DOHH2 (cell line): ENCODE data around the gene PCDH18.

ENCODE experiments used
- H3F3A ChIP-seq: fragments of 200-600 bp; sonication (generic), shearing (Covaris generic); 2 replicates; pipeline ENCODE4 v1.6.0; 2016; ENCODE audit warnings: antibody characterized with exemption, mild to moderate bottlenecking; ENCODE audit not compliant: control insufficient read depth, insufficient read depth
- H3K27ac ChIP-seq: fragments of 200-600 bp; sonication (generic); 2 replicates; pipeline ENCODE4 v1.5.1; 2014; ENCODE audit warnings: low read depth, mild to moderate bottlenecking, low read length, moderate library complexity
- H3K27me3 ChIP-seq: fragments of 200-600 bp; sonication (generic); 2 replicates; pipeline ENCODE4 v1.6.1; 2014; ENCODE audit warnings: mild to moderate bottlenecking, low read length, mixed read lengths; ENCODE audit not compliant: control insufficient read depth
- H3K36me3 ChIP-seq: fragments of 200-600 bp; sonication (generic); 2 replicates; pipeline ENCODE4 v1.6.1; 2014; ENCODE audit warnings: mild to moderate bottlenecking, low read length, moderate library complexity, mixed read lengths; ENCODE audit not compliant: control insufficient read depth
- H3K4me1 ChIP-seq: fragments of 200-600 bp; sonication (generic); 2 replicates; pipeline ENCODE4 v1.6.1; 2014; ENCODE audit warnings: mild to moderate bottlenecking, low read length, mixed read lengths; ENCODE audit not compliant: control insufficient read depth
- H3K4me2 ChIP-seq: fragments of 200-600 bp; sonication (generic); 2 replicates; pipeline ENCODE4 v1.6.0; 2014; ENCODE audit warnings: mild to moderate bottlenecking, low read length, moderate library complexity
- H3K4me3 ChIP-seq: fragments of 200-600 bp; sonication (generic); 2 replicates; pipeline ENCODE4 v1.5.1; 2014; ENCODE audit warnings: mild to moderate bottlenecking, low read length, mixed read lengths
- H3K79me2 ChIP-seq: fragments of 200-600 bp; sonication (generic); 2 replicates; pipeline ENCODE4 v1.6.1; 2014; ENCODE audit warnings: mild to moderate bottlenecking, low read length, mixed read lengths; ENCODE audit not compliant: control insufficient read depth
- H3K9me2 ChIP-seq: fragments of 200-600 bp; sonication (generic); replicated peaks from 2 replicates; pipeline ENCODE4 v1.6.1; 2014; ENCODE audit warnings: mild to moderate bottlenecking, low read length, mixed read lengths; ENCODE audit not compliant: control insufficient read depth
- H3K9me3 ChIP-seq: fragments of 200-600 bp; sonication (generic); 2 replicates; pipeline ENCODE4 v1.6.1; 2014; ENCODE audit warnings: antibody characterized with exemption, low read length, mixed read lengths; ENCODE audit not compliant: control insufficient read depth, insufficient read depth
- H4K20me1 ChIP-seq: fragments of 200-600 bp; sonication (generic); 2 replicates; pipeline ENCODE4 v1.6.0; 2014; ENCODE audit warnings: low read depth, mild to moderate bottlenecking, antibody characterized with exemption, low read length, moderate library complexity; ENCODE audit not compliant: control insufficient read depth, insufficient read depth
- CTCF ChIP-seq: fragments of 200-600 bp; sonication (generic); IDR thresholded peaks from one replicate; pipeline ENCODE4 v1.5.1; 2014; ENCODE audit warnings: antibody characterized with exemption, mild to moderate bottlenecking, low read depth, low read length; ENCODE audit not compliant: poor library complexity, severe bottlenecking
- EZH2phosphoT487 ChIP-seq: fragments of 200-600 bp; sonication (generic); IDR thresholded peaks from 2 replicates; pipeline ENCODE4 v1.6.1; 2017; ENCODE audit warnings: borderline replicate concordance, mild to moderate bottlenecking, antibody characterized with exemption, low read length, moderate library complexity, mixed read lengths

Gene PCDH18

GRCh38 chr4:137530176-137530575 lies 2.1 kb downstream of the PCDH18 start:
- H3K79me2 ChIP-seq: no peaks in the 10 kb centered on the region
- H3K9me3 ChIP-seq: no peaks in the 10 kb centered on the region
- H3K27ac ChIP-seq: no peak overlapping the region
- no peaks in the 10 kb centered on the region for H3K9me2 ChIP-seq
- H3K4me3 ChIP-seq: no peak overlapping the region
- no peaks in the 10 kb centered on the region for H3F3A ChIP-seq
- H3K4me2 ChIP-seq: no peak overlapping the region
- H3K4me1 ChIP-seq: no peaks in the 10 kb centered on the region
- TF ChIP-seq EZH2phosphoT487 (no peak), CTCF (no peak)
- H3K27me3 ChIP-seq: no peaks in the 10 kb centered on the region
- H4K20me1 ChIP-seq: no peaks in the 10 kb centered on the region
- no peaks in the 10 kb centered on the region for H3K36me3 ChIP-seq

GRCh38 chr4:137529432-137529831 lies 2.9 kb downstream of the PCDH18 start:
- H3K79me2 ChIP-seq: no peaks in the 10 kb centered on the region
- no peak overlapping the region for H3K4me2 ChIP-seq
- H3K4me1 ChIP-seq: no peaks in the 10 kb centered on the region
- no peak for TF ChIP-seq CTCF
- TF ChIP-seq EZH2phosphoT487: no peak
- no peak overlapping the region for H3K4me3 ChIP-seq
- no peaks in the 10 kb centered on the region for H4K20me1 ChIP-seq
- H3K9me3 ChIP-seq: no peaks in the 10 kb centered on the region
- no peaks in the 10 kb centered on the region for H3K36me3 ChIP-seq
- H3K27me3 ChIP-seq: no peaks in the 10 kb centered on the region
- no peak overlapping the region for H3K27ac ChIP-seq
- H3F3A ChIP-seq: no peaks in the 10 kb centered on the region
- H3K9me2 ChIP-seq: no peaks in the 10 kb centered on the region

GRCh38 chr4:137528673-137529072 lies 3.6 kb downstream of the PCDH18 start:
- Histone ChIP-seq H3K27me3 (no peaks in the 10 kb centered on the region), H3K9me3 (no peaks in the 10 kb centered on the region), H3K79me2 (no peaks in the 10 kb centered on the region), H3K9me2 (no peaks in the 10 kb centered on the region), H3K36me3 (no peaks in the 10 kb centered on the region), H3K4me2 (no peak overlapping the region), H3K4me3 (no peak overlapping the region), H3K4me1 (no peaks in the 10 kb centered on the region), H3F3A (no peaks in the 10 kb centered on the region), H3K27ac (no peak overlapping the region), H4K20me1 (no peaks in the 10 kb centered on the region)
- TF ChIP-seq EZH2phosphoT487: no peak
- TF ChIP-seq CTCF: no peak

- Histone ChIP-seq H3K27me3 (no peaks in the 10 kb centered on the region), H3K27ac (no peak overlapping the region), H3K9me3 (no peaks in the 10 kb centered on the region), H3K79me2 (no peaks in the 10 kb centered on the region), H3K4me3 (no peak overlapping the region), H3F3A (no peaks in the 10 kb centered on the region), H3K4me1 (no peaks in the 10 kb centered on the region), H4K20me1 (no peaks in the 10 kb centered on the region), H3K4me2 (no peak overlapping the region), H3K36me3 (no peaks in the 10 kb centered on the region), H3K9me2 (no peaks in the 10 kb centered on the region)
- TF ChIP-seq CTCF: no peak
- TF ChIP-seq EZH2phosphoT487: no peak
Measured at GRCh38 chr4:137526681-137527080, 5.6 kb downstream of the PCDH18 start.
